H1 (cell line): ENCODE results near the gene DAPK1. TPM values are rescaled to one million over a fixed set of nuclear protein-coding genes. Genes with fewer than 3 reads are reported as not detected.

Experiments used
- EP300 ChIP-seq, 2 experiments: IDR thresholded peaks; 1 replicate in 1 of 2; 2 replicates in 1 of 2; pipeline ENCODE4 v1.6.1; 2011 to 2012; ENCODE audit warnings: low read depth in 2 of 2, low read length in 2 of 2, mild to moderate bottlenecking in 2 of 2, borderline replicate concordance in 1 of 2, inconsistent platforms in 1 of 2, moderate library complexity in 1 of 2
- HDAC6 ChIP-seq: IDR thresholded peaks from one replicate; pipeline ENCODE4 v1.7.1; 2012; ENCODE audit warnings: low read depth, mild to moderate bottlenecking, inconsistent platforms, low read length, moderate library complexity
- NRF1 ChIP-seq: IDR thresholded peaks from 2 replicates; pipeline ENCODE4 v1.6.1; 2011; ENCODE audit warnings: mild to moderate bottlenecking, low read depth, low read length, improper control_type of control experiment
- PHF8 ChIP-seq: fragments of 200-600 bp; sonication (generic); conservative IDR thresholded peaks from 2 replicates; pipeline ENCODE4 v1.7.1; 2012; ENCODE audit warnings: low read depth, mild to moderate bottlenecking, inconsistent platforms, low read length, moderate library complexity
- RAD21 ChIP-seq, 2 experiments: IDR thresholded peaks in 1 of 2; conservative IDR thresholded peaks in 1 of 2; 2 replicates each; pipeline ENCODE4 v1.6.1; 2011; ENCODE audit warnings: low read depth in 2 of 2, low read length in 2 of 2, improper control_type of control experiment in 1 of 2, inconsistent platforms in 1 of 2, mild to moderate bottlenecking in 1 of 2, moderate library complexity in 1 of 2
- SP1 ChIP-seq: IDR thresholded peaks from 2 replicates; pipeline ENCODE4 v1.6.1; 2011; ENCODE audit warnings: low read depth, low read length
- SP2 ChIP-seq: IDR thresholded peaks from 2 replicates; pipeline ENCODE4 v1.6.1; 2012; ENCODE audit warnings: mild to moderate bottlenecking, low read length, inconsistent platforms
- polyA plus RNA-seq, 7 experiments: library from polyadenylated mRNA; depleted of rRNA in 3 of 7; stranded (reverse) in 5 of 7; unstranded in 2 of 7; fragments of >200 nt in 5 of 7; fragments of 200-250 nt in 2 of 7; gene quantifications; 1 replicate in 5 of 7; 2 replicates in 1 of 7; 4 replicates in 1 of 7; pipeline versions ENCODE4 v1.2.1 to v1.2.3, GENCODE V29; 2011 to 2013; ENCODE audit warnings: missing spikeins in 2 of 7, mixed read lengths in 2 of 7
- total RNA-seq: library from RNA; stranded (reverse); fragmentation: NEBNext Ultra II Directional; extraction: Animal tissue kit (Norgen Biotek cat#: 25700); gene quantifications from 2 replicates; pipeline ENCODE4 v1.2.1, GENCODE V29; 2021

The DAPK1 gene
- total and polyA plus RNA-seq, 2 of the 8 experiments (the other 6 are each of a cell fraction or from before 2014, with no cell fraction given), result 62.4 to 131 TPM

GRCh38 chr9:87494970-87495471, 2.6 kb upstream of the DAPK1 start (continued):
- TF ChIP-seq NRF1 (no peak), SP2 (no peak), EP300 (IDR thresholded peaks at IDR 0.05; ENCODE audit: borderline replicate concordance in 1 of 2, low read depth in 2 of 2, low read length in 2 of 2) (no peak), PHF8 (no peak), SP1 (no peak), HDAC6 (no peak), RAD21 (IDR thresholded peaks at IDR 0.05 in 1 of 2, conservative IDR thresholded peaks at IDR 0.05 in 1 of 2; ENCODE audit: low read depth in 2 of 2, low read length in 2 of 2) (no peak)
